ENCODE measurements around the gene ESAM. TPM values are rescaled to one million over a fixed set of nuclear protein-coding genes. Genes with fewer than 3 reads are reported as not detected.

The ESAM gene
- total and polyA plus RNA-seq, 2 experiments from 2014 or later = 0.32 TPM; not detected in 1

GRCh38 chr11:124759266-124760204 lies 2.6 kb downstream of the ESAM start:
- Histone ChIP-seq H3K9me2 (ENCODE audit: insufficient read depth) (no peaks in the 10 kb centered on the region), H3F3A (replicated peaks; ENCODE audit: low read depth) (peaks cover 4% of the 10 kb centered on the region; the same call in 1 of the 2 replicates), H3K4me3 (peak overlapping the region; percentile 74), H3K36me3 (ENCODE audit: insufficient read depth) (no peaks in the 10 kb centered on the region), H2AFZ (peak overlapping the region; percentile 88; the same call in 1 of the 2 replicates), H4K20me1 (replicated peaks; ENCODE audit: insufficient read depth) (peaks cover 22% of the 10 kb centered on the region), H3K4me1 (ENCODE audit: insufficient read depth) (peaks cover 58% of the 10 kb centered on the region), H3K79me2 (replicated peaks; ENCODE audit: insufficient read depth) (no peaks in the 10 kb centered on the region), H3K27me3 (ENCODE audit: insufficient read depth) (peaks cover 85% of the 10 kb centered on the region), H3K27ac (ENCODE audit: low read depth) (no peak overlapping the region), H3K4me2 (peak overlapping the region; percentile 96)
- peak; percentile 5 for ATAC-seq
- Mint-ChIP-seq H3K27me3 (ENCODE audit: insufficient read depth, low read depth, poor library complexity) (peaks cover 83% of the 10 kb centered on the region), H3K9me3 (no peaks in the 10 kb centered on the region; the same call in 1 of the 3 replicates), H3K4me3 (peak overlapping the region; percentile 71), H3K4me1 (peaks cover 53% of the 10 kb centered on the region), H3K27ac (no peak overlapping the region), H3K36me3 (ENCODE audit: low read depth) (no peaks in the 10 kb centered on the region; the same call in 2 of the 3 replicates)
- TF ChIP-seq EZH2 (IDR thresholded peaks at IDR 0.05; ENCODE audit: low read depth, unreplicated experiment) = peak; percentile 44
- TF ChIP-seq NANOG (IDR thresholded peaks at IDR 0.05; ENCODE audit: borderline replicate concordance) = no peak
- no peak for TF ChIP-seq ZNF462 (CRISPR knock-in tag; IDR thresholded peaks at IDR 0.05)
- TF ChIP-seq, protein P1, sequence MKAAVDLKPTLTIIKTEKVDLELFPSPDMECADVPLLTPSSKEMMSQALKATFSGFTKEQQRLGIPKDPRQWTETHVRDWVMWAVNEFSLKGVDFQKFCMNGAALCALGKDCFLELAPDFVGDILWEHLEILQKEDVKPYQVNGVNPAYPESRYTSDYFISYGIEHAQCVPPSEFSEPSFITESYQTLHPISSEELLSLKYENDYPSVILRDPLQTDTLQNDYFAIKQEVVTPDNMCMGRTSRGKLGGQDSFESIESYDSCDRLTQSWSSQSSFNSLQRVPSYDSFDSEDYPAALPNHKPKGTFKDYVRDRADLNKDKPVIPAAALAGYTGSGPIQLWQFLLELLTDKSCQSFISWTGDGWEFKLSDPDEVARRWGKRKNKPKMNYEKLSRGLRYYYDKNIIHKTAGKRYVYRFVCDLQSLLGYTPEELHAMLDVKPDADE (IDR thresholded peaks at IDR 0.05) = no peak
- no peak for TF ChIP-seq ZNF114 (CRISPR knock-in tag; IDR thresholded peaks at IDR 0.05)
- no peak for TF ChIP-seq POLR2AphosphoS5 (IDR thresholded peaks at IDR 0.05; ENCODE audit: low read depth)
- peak; percentile 45 for TF ChIP-seq EZH2phosphoT487 (IDR thresholded peaks at IDR 0.05; ENCODE audit: unreplicated experiment)
- TF ChIP-seq CREB1 (CRISPR knock-in tag; IDR thresholded peaks at IDR 0.05; ENCODE audit: low read depth) = no peak
- TF ChIP-seq ZNF331 (CRISPR knock-in tag; IDR thresholded peaks at IDR 0.05; ENCODE audit: low read depth) = no peak
- TF ChIP-seq STAT1 (IDR thresholded peaks at IDR 0.05; ENCODE audit: unreplicated experiment) = no peak
- TF ChIP-seq CTCF (conservative IDR thresholded peaks at IDR 0.05; ENCODE audit: low read depth in 2 of 2) = peak in 1 of 2 experiments; percentile 0; a peak in 1 of 4 replicates
- DNase-seq (ENCODE audit: low spot score) = peak; percentile 59

Data from GM23338 (cell line).